Neuronal stem cell (in vitro differentiated cells): ENCODE results near the gene GLCCI1.

Source experiments
- DNase-seq: peaks from one replicate; pipeline ENCODE4 v3.0.0-alpha.2; 2013; ENCODE audit warnings: low spot score
- H2AFZ ChIP-seq: one replicate; pipeline ENCODE4 v1.6.1; 2013; ENCODE audit warnings: mild to moderate bottlenecking, low read length, inconsistent platforms
- H2AK5ac ChIP-seq: 2 replicates; pipeline ENCODE4 v1.6.1; 2013; ENCODE audit warnings: low read depth, mild to moderate bottlenecking, inconsistent platforms, low read length, moderate library complexity, mixed read lengths
- H2BK120ac ChIP-seq: 2 replicates; pipeline ENCODE4 v1.6.1; 2013; ENCODE audit warnings: low read depth, mild to moderate bottlenecking, inconsistent platforms, low read length, moderate library complexity, mixed read lengths
- H2BK12ac ChIP-seq: one replicate; pipeline ENCODE4 v1.6.1; 2013; ENCODE audit warnings: low read length, inconsistent platforms
- H2BK15ac ChIP-seq: 2 replicates; pipeline ENCODE4 v1.6.1; 2013; ENCODE audit warnings: mild to moderate bottlenecking, low read length, inconsistent platforms, mixed read lengths
- H2BK5ac ChIP-seq: one replicate; pipeline ENCODE4 v1.6.1; 2013; ENCODE audit warnings: inconsistent platforms, mild to moderate bottlenecking, low read length, moderate library complexity
- H3K14ac ChIP-seq: one replicate; pipeline ENCODE4 v1.6.1; 2013; ENCODE audit warnings: low read length, inconsistent platforms
- H3K18ac ChIP-seq: 2 replicates; pipeline ENCODE4 v1.6.1; 2013; ENCODE audit warnings: low read length, inconsistent platforms
- H3K23ac ChIP-seq: 2 replicates; pipeline ENCODE4 v1.6.1; 2013; ENCODE audit warnings: low read depth, mild to moderate bottlenecking, mixed read lengths, low read length, inconsistent platforms; ENCODE audit not compliant: poor library complexity
- H3K27ac ChIP-seq: replicated peaks from 3 replicates; pipeline ENCODE4 v1.5.1; 2013; ENCODE audit warnings: low read length, inconsistent platforms
- H3K27me3 ChIP-seq, 3 experiments: 2 replicates each; pipeline ENCODE4 v1.6.1; 2013; ENCODE audit warnings: low read length in 3 of 3, mild to moderate bottlenecking in 2 of 3, inconsistent platforms in 1 of 3, low read depth in 1 of 3, mixed read lengths in 1 of 3, moderate library complexity in 1 of 3; ENCODE audit not compliant: control insufficient read depth in 3 of 3, insufficient read depth in 3 of 3
- H3K36me3 ChIP-seq, 2 donors: replicated peaks in 1 of 2; 2 replicates each; pipeline ENCODE4 v1.6.1; 2013; ENCODE audit warnings: low read length in 2 of 2; ENCODE audit not compliant: control insufficient read depth in 2 of 2, insufficient read depth in 2 of 2
- H3K4ac ChIP-seq: 2 replicates; pipeline ENCODE4 v1.6.1; 2013; ENCODE audit warnings: inconsistent platforms, mild to moderate bottlenecking, low read length, moderate library complexity
- H3K4me1 ChIP-seq, 2 donors: 1 replicate in 1 of 2; 2 replicates in 1 of 2; pipeline ENCODE4 v1.6.1; 2013; ENCODE audit warnings: low read length in 2 of 2, low read depth in 1 of 2; ENCODE audit not compliant: control insufficient read depth in 2 of 2, insufficient read depth in 1 of 2
- H3K4me2 ChIP-seq: one replicate; pipeline ENCODE4 v1.6.1; 2013; ENCODE audit warnings: mild to moderate bottlenecking, low read length, inconsistent platforms; ENCODE audit not compliant: insufficient read depth, poor library complexity, severe bottlenecking
- H3K4me3 ChIP-seq, 2 donors: 2 replicates each; pipeline ENCODE4 v1.5.1; 2013; ENCODE audit warnings: low read length in 2 of 2, mild to moderate bottlenecking in 2 of 2, inconsistent platforms in 1 of 2, moderate library complexity in 1 of 2
- H3K79me1 ChIP-seq: one replicate; pipeline ENCODE4 v1.6.1; 2013; ENCODE audit warnings: low read depth, mild to moderate bottlenecking, inconsistent platforms, low read length, moderate library complexity
- H3K9ac ChIP-seq: one replicate; pipeline ENCODE4 v1.6.1; 2013; ENCODE audit warnings: mild to moderate bottlenecking, low read depth, low read length, inconsistent platforms; ENCODE audit not compliant: poor library complexity
- H3K9me3 ChIP-seq, 2 donors: replicated peaks in 1 of 2; 2 replicates each; pipeline versions ENCODE3 to v1.6.1; 2013; ENCODE audit warnings: low read length in 2 of 2, mild to moderate bottlenecking in 2 of 2, inconsistent platforms in 1 of 2, low read depth in 1 of 2, mixed read lengths in 1 of 2, moderate library complexity in 1 of 2; ENCODE audit not compliant: control insufficient read depth in 2 of 2, insufficient read depth in 1 of 2
- H4K8ac ChIP-seq: one replicate; pipeline ENCODE4 v1.6.1; 2013; ENCODE audit warnings: low read depth, mild to moderate bottlenecking, inconsistent platforms, low read length, moderate library complexity
- H4K91ac ChIP-seq: one replicate; pipeline ENCODE4 v1.6.1; 2013; ENCODE audit warnings: low read length, low read depth, mild to moderate bottlenecking, inconsistent platforms; ENCODE audit not compliant: poor library complexity
- WGBS, 2 donors: extraction: QIAGEN DNeasy Blood & Tissue Kit; methylation state at CpG; one replicate each; pipeline ENCODE4 v1.1.7; 2013; ENCODE audit warnings: missing lambda C conversion rate in 2 of 2, mixed read lengths in 1 of 2; ENCODE audit not compliant: insufficient read length in 2 of 2, insufficient replicate concordance in 1 of 2; ENCODE audit errors: extremely low coverage in 2 of 2; 5-methylcytosine and 5-hydroxymethylcytosine counted together

The GLCCI1 gene

GRCh38 chr7:7931626-7932025 is 37.0 kb upstream of the GLCCI1 start:
- H2BK120ac ChIP-seq, result no peak overlapping the region
- no peak overlapping the region for H2BK15ac ChIP-seq
- no peak overlapping the region for H3K18ac ChIP-seq
- no peak overlapping the region for H2AFZ ChIP-seq
- no peak overlapping the region for H3K23ac ChIP-seq
- no peak overlapping the region for H2BK5ac ChIP-seq
- H3K79me1 ChIP-seq, result no peaks in the 10 kb centered on the region
- H3K27ac ChIP-seq, result no peak overlapping the region
- DNase-seq, result no peak
- peaks cover 0 to 4% of the 10 kb centered on the region in 2 donors for H3K4me1 ChIP-seq
- H4K91ac ChIP-seq, result no peak overlapping the region
- H3K36me3 ChIP-seq, result no peaks in the 10 kb centered on the region
- H2AK5ac ChIP-seq, result no peak overlapping the region
- no peak overlapping the region for H4K8ac ChIP-seq
- H3K9ac ChIP-seq, result no peak overlapping the region
- no peak overlapping the region for H3K14ac ChIP-seq
- H2BK12ac ChIP-seq, result no peak overlapping the region
- no peak overlapping the region for H3K4ac ChIP-seq
- no peaks in the 10 kb centered on the region for H3K9me3 ChIP-seq
- no peak overlapping the region for H3K4me3 ChIP-seq
- H3K4me2 ChIP-seq, result no peak overlapping the region
- WGBS, 2 donors, result no CpG with 5 or more reads among the region's 2 CpGs
- H3K27me3 ChIP-seq, result no peaks in the 10 kb centered on the region

- Histone ChIP-seq H2BK120ac (no peak overlapping the region), H3K27me3 (no peaks in the 10 kb centered on the region), H3K4me3 (no peak overlapping the region), H3K23ac (no peak overlapping the region), H3K18ac (peak overlapping the region; percentile 44), H2BK15ac (no peak overlapping the region), H3K79me1 (no peaks in the 10 kb centered on the region), H3K27ac (no peak overlapping the region), H2AFZ (no peak overlapping the region), H3K9me3 (no peaks in the 10 kb centered on the region), H4K8ac (no peak overlapping the region), H3K14ac (no peak overlapping the region), H3K36me3 (no peaks in the 10 kb centered on the region), H3K4ac (no peak overlapping the region), H2BK5ac (no peak overlapping the region), H3K9ac (no peak overlapping the region), H3K4me2 (no peak overlapping the region), H4K91ac (no peak overlapping the region), H2AK5ac (no peak overlapping the region), H2BK12ac (no peak overlapping the region), H3K4me1 (peaks cover 0 to 4% of the 10 kb centered on the region in 2 donors)
- no peak for DNase-seq
- WGBS, 2 donors, result no CpG with 5 or more reads among the region's 3 CpGs
Observed at GRCh38 chr7:7932553-7932952, 36.0 kb upstream of the GLCCI1 start.

GRCh38 chr7:7933915-7934526 is 34.6 kb upstream of the GLCCI1 start:
- no peak for DNase-seq
- Histone ChIP-seq H3K4ac (no peak overlapping the region), H2AFZ (no peak overlapping the region), H3K4me2 (no peak overlapping the region), H3K4me3 (no peak overlapping the region), H3K36me3 (no peaks in the 10 kb centered on the region), H4K8ac (no peak overlapping the region), H3K9me3 (no peaks in the 10 kb centered on the region), H3K18ac (no peak overlapping the region), H2AK5ac (no peak overlapping the region), H2BK12ac (no peak overlapping the region), H2BK5ac (no peak overlapping the region), H3K4me1 (peaks cover 0 to 4% of the 10 kb centered on the region in 2 donors), H3K27ac (no peak overlapping the region), H2BK120ac (no peak overlapping the region), H4K91ac (no peak overlapping the region), H2BK15ac (no peak overlapping the region), H3K27me3 (no peaks in the 10 kb centered on the region), H3K79me1 (no peaks in the 10 kb centered on the region), H3K9ac (no peak overlapping the region), H3K23ac (no peak overlapping the region), H3K14ac (no peak overlapping the region)
- no CpG with 5 or more reads among the region's 1 CpG for WGBS, 2 donors

DNA sequence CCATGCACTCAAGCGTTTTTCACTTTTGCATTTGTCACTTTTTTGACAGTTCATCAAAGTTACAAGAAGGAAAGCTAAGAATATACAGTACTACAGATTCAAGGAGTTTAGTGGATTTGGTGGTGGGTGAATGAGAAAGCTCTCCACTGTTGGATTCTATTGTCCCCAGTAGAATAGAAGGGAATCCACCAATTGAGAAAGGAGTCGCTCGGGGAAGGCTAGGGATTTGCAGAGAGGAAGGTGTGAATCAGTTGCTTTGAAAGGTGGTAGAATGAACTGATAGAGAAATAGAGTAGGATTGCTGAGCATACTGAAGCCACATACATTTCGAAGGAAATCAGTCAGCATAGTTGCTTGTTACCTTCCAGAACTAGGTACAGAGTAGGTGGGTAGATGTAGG is 33.7 kb upstream of the GLCCI1 start:
- Histone ChIP-seq H3K23ac (no peak overlapping the region), H2AFZ (no peak overlapping the region), H3K9me3 (no peaks in the 10 kb centered on the region), H2BK15ac (no peak overlapping the region), H3K4me3 (no peak overlapping the region), H3K18ac (no peak overlapping the region), H4K91ac (no peak overlapping the region), H3K9ac (no peak overlapping the region), H3K4me2 (no peak overlapping the region), H3K79me1 (no peaks in the 10 kb centered on the region), H2BK12ac (no peak overlapping the region), H2BK120ac (no peak overlapping the region), H3K14ac (no peak overlapping the region), H3K4me1 (peaks cover 0 to 4% of the 10 kb centered on the region in 2 donors), H3K27me3 (no peaks in the 10 kb centered on the region), H3K4ac (no peak overlapping the region), H2BK5ac (no peak overlapping the region), H4K8ac (no peak overlapping the region), H3K27ac (no peak overlapping the region), H2AK5ac (no peak overlapping the region), H3K36me3 (no peaks in the 10 kb centered on the region)
- DNase-seq, result no peak
- WGBS, 2 donors, result no CpG with 5 or more reads among the region's 4 CpGs
